ENCODE data around the gene NFIX. TPM values are rescaled to one million over a fixed set of nuclear protein-coding genes. Genes with fewer than 3 reads are reported as not detected.

Gene NFIX
- total RNA-seq, 8 experiments from 2014 or later = under 0.01 to 72.3 (median 6.4) TPM

DNA sequence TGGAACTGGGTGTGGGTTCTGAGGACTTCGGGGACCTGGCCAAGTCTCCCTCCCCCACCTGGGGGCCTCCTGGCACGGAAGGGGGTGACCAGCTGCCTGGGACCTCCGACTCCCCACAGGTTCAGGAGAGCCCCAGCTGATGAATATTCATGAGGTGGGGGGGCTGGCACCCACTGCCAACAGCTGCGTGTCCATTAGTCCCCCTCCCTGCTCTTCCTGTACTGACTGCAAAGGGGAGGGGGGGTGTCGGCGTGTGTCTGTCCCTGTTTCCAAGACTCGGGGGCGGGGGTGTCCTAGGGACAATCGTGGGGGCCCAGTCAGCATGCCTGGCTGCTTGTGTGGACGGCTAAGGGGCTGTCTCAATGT lies 10.6 kb upstream of the NFIX start:
- peak in 6 of 8 experiments; percentile 3 to 19 (median 16) for ATAC-seq (replicated peaks in 6 of 8)
- H3K4me1 ChIP-seq (replicated peaks in 1 of 2) = peaks cover 7 to 19% of the 10 kb centered on the region in 2 donors
- in situ Hi-C loops (cut with MboI; ENCODE audit: low pct_unique_long_range_greater_than_20kb in 2 of 9, low sequenced_read_pairs in 9 of 9, unreplicated experiment in 9 of 9) = loop anchor here (10.0 to 25.0 kb wide), 4 partner anchors 103 to 603 kb away; no protein-coding TSS in a partner anchor
- 18% methylated on average over 2 of the region's 10 CpGs; no CpG with 5 or more reads in 9 of the 10 experiments for WGBS, 10 experiments
- no peak overlapping the region for H3K27ac ChIP-seq
- H3K4me3 ChIP-seq = no peak overlapping the region

DNA sequence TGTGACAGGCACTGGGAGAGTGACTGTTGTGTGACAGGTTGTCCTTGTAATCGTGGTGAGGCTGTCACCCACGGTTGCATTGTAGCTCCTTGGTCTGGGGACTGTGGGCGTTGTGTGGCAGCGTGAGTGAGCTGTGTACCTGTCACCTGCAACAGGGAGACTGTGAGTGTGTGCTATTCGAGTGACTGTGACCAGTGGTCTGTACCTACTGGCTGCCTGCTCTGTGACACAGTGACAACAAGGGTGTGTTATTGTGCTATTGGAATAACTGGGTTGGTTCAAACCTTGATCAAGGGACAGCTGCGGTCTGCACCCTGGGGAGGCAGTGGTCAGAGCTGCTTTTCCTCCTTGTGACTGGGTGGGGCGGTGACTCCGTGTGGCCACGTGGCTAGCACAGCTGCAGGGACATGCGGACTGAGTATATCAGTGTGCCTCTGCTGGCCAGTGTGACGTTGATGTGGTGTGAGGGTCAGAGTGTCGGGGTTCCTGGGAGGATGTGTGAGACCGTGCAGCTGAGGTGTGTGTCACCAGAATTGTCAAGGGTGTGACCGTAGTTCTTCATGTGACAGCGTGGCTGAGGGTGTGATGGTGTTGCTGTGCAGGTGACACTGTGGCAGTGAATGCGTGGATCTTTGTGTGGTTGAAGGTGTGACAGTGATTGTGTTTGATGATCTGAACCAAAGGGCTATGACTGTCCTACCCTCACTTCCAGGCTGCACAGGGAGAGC lies 10.1 kb upstream of the NFIX start:
- Histone ChIP-seq H3K27ac (peak overlapping the region in 1 of 2 donors; percentile 13), H3K4me3 (no peak overlapping the region), H3K4me1 (replicated peaks in 1 of 2) (peaks cover 7 to 19% of the 10 kb centered on the region in 2 donors)
- in situ Hi-C loops (cut with MboI; ENCODE audit: low pct_unique_long_range_greater_than_20kb in 2 of 9, low sequenced_read_pairs in 9 of 9, unreplicated experiment in 9 of 9) = loop anchor here (10.0 to 25.0 kb wide), 4 partner anchors 102 to 602 kb away; no protein-coding TSS in a partner anchor
- 10 to 41% (median 20%) methylated on average over 2 to 14 of the region's 16 CpGs; no CpG with 5 or more reads in 5 of the 10 experiments for WGBS, 10 experiments
- peak; percentile 49 to 88 (median 86) for ATAC-seq (replicated peaks in 6 of 8)

DNA sequence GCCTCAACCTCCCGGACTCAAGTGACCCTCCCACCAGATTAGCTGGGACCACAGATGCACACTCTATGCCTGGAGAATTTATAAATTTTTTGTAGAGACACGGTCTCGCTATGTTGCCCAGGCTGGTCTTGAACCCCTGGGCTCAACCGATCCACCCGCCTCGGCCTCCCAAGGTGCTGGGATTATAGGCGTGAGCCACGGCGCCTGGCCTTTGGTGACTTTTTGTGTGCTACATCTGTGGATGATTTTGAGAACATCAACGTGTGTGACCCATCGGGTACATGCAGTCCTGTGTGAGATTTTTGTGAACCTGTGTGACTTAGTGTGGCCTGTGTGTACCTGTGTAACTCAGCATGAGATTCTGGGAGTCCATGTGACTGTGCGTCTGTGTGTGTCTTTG lies 8.5 kb upstream of the NFIX start:
- WGBS, 10 experiments = 40 to 100% (median 84%) methylated on average over 1 to 4 of the region's 12 CpGs; no CpG with 5 or more reads in 4 of the 10 experiments
- peaks cover 7 to 19% of the 10 kb centered on the region in 2 donors for H3K4me1 ChIP-seq (replicated peaks in 1 of 2)
- in situ Hi-C loops (cut with MboI; ENCODE audit: low pct_unique_long_range_greater_than_20kb in 2 of 9, low sequenced_read_pairs in 9 of 9, unreplicated experiment in 9 of 9) = loop anchor here (10.0 to 25.0 kb wide), 4 partner anchors 101 to 601 kb away; no protein-coding TSS in a partner anchor
- no peak overlapping the region for H3K27ac ChIP-seq
- H3K4me3 ChIP-seq = no peak overlapping the region
- ATAC-seq (replicated peaks in 6 of 8) = no peak

DNA sequence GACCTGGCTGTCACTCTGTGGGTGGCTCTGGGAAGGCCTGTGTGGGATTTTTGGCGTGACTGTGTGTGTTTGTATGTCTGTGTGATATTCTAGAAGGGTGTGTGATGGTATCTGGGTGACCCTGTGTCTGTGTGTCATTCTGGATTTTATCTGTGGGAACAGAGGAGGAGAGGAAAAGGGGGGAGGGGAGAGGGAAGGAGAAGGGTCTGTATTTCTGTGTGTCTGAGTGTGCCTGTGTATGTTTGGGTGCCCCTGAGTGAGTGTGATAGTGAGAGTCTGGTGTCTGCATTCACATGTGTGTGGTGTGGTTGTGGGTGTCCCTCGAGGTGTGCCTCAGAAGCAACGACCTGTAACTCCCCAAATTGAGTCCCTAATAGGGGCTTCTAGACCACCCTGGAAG lies 8.1 kb upstream of the NFIX start:
- in situ Hi-C loops (cut with MboI; ENCODE audit: low pct_unique_long_range_greater_than_20kb in 2 of 9, low sequenced_read_pairs in 9 of 9, unreplicated experiment in 9 of 9) = loop anchor here (10.0 to 25.0 kb wide), 4 partner anchors 100 to 600 kb away; no protein-coding TSS in a partner anchor
- no peak overlapping the region for H3K27ac ChIP-seq

DNA sequence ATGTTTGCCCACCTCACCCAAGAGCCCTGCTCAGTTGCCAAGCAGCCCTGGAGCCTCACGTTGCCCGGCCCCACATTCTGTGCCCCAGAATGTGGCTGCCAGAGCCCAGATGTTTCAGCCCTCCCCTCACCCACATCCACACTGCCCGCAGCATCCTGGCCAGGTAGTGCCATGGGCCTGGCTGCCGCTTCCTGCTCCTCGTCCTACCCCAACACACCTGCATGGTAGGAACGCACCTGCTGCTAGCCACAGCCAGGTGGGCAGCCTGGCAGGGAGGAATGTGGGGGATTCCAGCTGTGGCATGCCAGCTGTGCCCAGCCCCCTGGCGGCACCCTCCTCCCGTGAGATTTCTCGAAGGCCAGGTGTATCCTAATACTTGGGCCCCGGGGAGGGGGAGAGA lies 7.5 kb upstream of the NFIX start:
- H3K27ac ChIP-seq = no peak overlapping the region
- peaks cover 7 to 19% of the 10 kb centered on the region in 2 donors for H3K4me1 ChIP-seq (replicated peaks in 1 of 2)
- no peak for ATAC-seq (replicated peaks in 6 of 8)
- H3K4me3 ChIP-seq = no peak overlapping the region
- in situ Hi-C loops (cut with MboI; ENCODE audit: low pct_unique_long_range_greater_than_20kb in 2 of 9, low sequenced_read_pairs in 9 of 9, unreplicated experiment in 9 of 9) = loop anchor here (10.0 to 25.0 kb wide), 4 partner anchors 100 to 600 kb away; no protein-coding TSS in a partner anchor
- WGBS, 10 experiments = 41 to 67% methylated on average over 3 to 6 of the region's 10 CpGs; no CpG with 5 or more reads in 8 of the 10 experiments

More for the DNA sequence above, 8.1 kb upstream of the NFIX start:
- peaks cover 7 to 19% of the 10 kb centered on the region in 2 donors for H3K4me1 ChIP-seq (replicated peaks in 1 of 2)
- 40 to 80% (median 70%) methylated on average over 1 to 2 of the region's 3 CpGs; no CpG with 5 or more reads in 6 of the 10 experiments for WGBS, 10 experiments
- no peak for ATAC-seq (replicated peaks in 6 of 8)
- no peak overlapping the region for H3K4me3 ChIP-seq

DNA sequence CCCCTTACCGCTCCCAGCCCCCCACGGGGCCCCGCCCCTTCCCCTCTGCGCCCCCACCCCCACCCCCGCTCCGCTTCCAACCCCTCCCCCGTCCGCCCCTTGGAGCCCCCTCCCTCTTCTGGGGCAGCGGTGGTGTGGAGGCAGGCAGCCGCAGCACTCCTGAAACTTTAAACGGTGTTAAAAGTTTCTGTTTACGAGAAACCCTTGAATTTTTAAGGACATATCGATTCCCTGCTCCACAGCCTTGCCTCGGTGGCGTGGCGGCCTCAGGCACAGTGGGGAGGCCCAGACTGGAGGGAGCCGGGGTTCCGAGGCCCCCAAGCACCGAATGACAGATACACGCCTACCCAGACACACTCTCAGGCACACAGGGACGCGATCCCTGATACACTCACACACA lies 4.8 kb upstream of the NFIX start:
- ATAC-seq (replicated peaks in 6 of 8) = no peak
- H3K4me3 ChIP-seq = no peak overlapping the region
- peaks cover 0 to 4% of the 10 kb centered on the region in 2 donors for H3K4me1 ChIP-seq (replicated peaks in 1 of 2)
- 0 to 84% (median 34%) methylated on average over 1 to 5 of the region's 22 CpGs; no CpG with 5 or more reads in 6 of the 10 experiments for WGBS, 10 experiments
- H3K27ac ChIP-seq = no peak overlapping the region
- in situ Hi-C loops (cut with MboI; ENCODE audit: low pct_unique_long_range_greater_than_20kb in 2 of 9, low sequenced_read_pairs in 9 of 9, unreplicated experiment in 9 of 9) = loop anchor here in 4 of 9 experiments (25.0 kb wide), 3 partner anchors 97 to 597 kb away; no protein-coding TSS in a partner anchor

DNA sequence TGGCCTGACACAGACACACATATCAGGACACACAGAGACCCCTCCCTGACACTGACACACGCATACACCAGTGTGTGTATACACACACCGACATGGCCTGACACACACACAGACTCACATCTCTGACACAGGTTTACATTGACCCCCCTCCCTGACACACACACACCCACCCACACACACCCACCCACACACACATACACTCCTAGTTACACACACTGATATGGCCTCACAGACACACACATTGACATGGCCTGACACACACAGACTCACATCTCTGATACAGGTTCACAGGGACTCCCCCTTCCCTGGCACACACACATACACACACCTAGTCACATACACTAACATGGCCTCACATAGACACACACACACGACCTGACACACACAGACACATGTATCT lies 4.4 kb upstream of the NFIX start:
- H3K4me3 ChIP-seq = no peak overlapping the region
- WGBS, 10 experiments = 0% methylated on average over 1 of the region's 3 CpGs; no CpG with 5 or more reads in 9 of the 10 experiments
- H3K4me1 ChIP-seq (replicated peaks in 1 of 2) = peaks cover 0 to under 1% of the 10 kb centered on the region in 2 donors
- in situ Hi-C loops (cut with MboI; ENCODE audit: low pct_unique_long_range_greater_than_20kb in 2 of 9, low sequenced_read_pairs in 9 of 9, unreplicated experiment in 9 of 9) = loop anchor here in 4 of 9 experiments (25.0 kb wide), 3 partner anchors 96 to 596 kb away; no protein-coding TSS in a partner anchor
- ATAC-seq (replicated peaks in 6 of 8) = no peak
- H3K27ac ChIP-seq = no peak overlapping the region

DNA sequence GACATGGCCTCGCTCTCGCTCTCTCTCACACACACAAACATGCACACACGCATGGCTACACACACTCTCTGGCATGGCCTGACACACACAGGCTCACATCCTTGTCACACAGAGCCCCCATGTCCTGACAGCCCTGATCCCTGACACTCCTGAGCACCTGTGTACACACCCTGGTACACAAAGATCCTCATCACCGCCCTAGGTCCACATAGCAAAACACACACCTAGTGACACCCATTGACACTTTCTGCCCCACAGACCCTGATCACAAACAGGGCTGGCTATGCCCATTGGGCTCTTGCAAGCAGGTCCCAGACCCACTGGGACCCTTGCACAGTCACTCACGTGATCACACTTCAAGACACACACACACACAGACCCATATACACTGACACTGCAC lies 4.0 kb upstream of the NFIX start:
- WGBS, 10 experiments = 29 to 100% (median 83%) methylated on average over 1 to 4 of the region's 5 CpGs; no CpG with 5 or more reads in 4 of the 10 experiments
- Histone ChIP-seq H3K4me3 (no peak overlapping the region), H3K27ac (no peak overlapping the region), H3K4me1 (replicated peaks in 1 of 2) (peaks cover 0 to 4% of the 10 kb centered on the region in 2 donors)
- no peak for ATAC-seq (replicated peaks in 6 of 8)
- in situ Hi-C loops (cut with MboI; ENCODE audit: low pct_unique_long_range_greater_than_20kb in 2 of 9, low sequenced_read_pairs in 9 of 9, unreplicated experiment in 9 of 9) = loop anchor here in 4 of 9 experiments (25.0 kb wide), 3 partner anchors 96 to 596 kb away; no protein-coding TSS in a partner anchor

DNA sequence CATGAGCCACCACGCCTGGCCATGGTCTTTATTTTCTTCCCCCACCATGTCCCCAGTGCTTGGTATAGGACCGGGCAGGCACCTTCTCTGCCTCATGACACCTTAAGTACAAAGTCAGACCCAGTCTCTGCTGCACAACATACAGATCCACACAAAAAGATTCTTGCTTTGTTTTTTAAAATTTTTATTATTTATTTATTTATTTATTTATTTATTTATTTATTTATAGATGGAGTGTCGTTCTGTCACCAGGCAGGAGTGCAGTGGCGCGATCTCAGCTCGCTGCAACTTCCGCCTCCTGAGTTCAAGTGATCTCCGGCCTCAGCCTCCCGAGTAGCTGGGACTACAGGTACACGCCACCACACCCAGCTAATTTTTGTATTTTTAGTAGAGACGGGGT lies 2.5 kb upstream of the NFIX start:
- Histone ChIP-seq H3K4me1 (replicated peaks in 1 of 2) (peaks cover 0 to 4% of the 10 kb centered on the region in 2 donors), H3K27ac (no peak overlapping the region), H3K4me3 (no peak overlapping the region)
- no peak for ATAC-seq (replicated peaks in 6 of 8)
- in situ Hi-C loops (cut with MboI; ENCODE audit: low pct_unique_long_range_greater_than_20kb in 2 of 9, low sequenced_read_pairs in 9 of 9, unreplicated experiment in 9 of 9) = loop anchor here in 4 of 9 experiments (25.0 kb wide), 3 partner anchors 95 to 595 kb away; no protein-coding TSS in a partner anchor
- WGBS, 10 experiments = 54 to 95% (median 83%) methylated on average over 1 to 11 of the region's 11 CpGs; no CpG with 5 or more reads in 1 of the 10 experiments

DNA sequence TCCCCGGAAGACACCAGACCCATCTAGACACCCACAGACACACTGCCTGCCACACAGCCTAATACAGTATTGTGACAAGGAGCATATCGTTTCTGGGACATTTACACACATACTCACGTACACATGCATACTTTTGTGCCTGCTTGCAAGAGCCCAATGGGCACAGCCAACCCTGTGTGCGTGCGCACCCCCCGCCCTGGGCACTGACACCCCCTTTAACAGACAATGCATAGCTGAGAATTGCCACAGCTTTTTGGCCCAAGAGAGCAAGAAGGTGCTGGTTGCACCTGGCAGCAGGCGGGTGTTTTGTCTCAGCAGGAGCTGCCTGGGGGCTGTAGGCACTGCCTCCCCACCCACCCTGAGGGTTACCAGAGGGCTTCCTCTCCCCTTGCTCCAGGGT lies 1.7 kb upstream of the NFIX start:
- in situ Hi-C loops (cut with MboI; ENCODE audit: low pct_unique_long_range_greater_than_20kb in 2 of 9, low sequenced_read_pairs in 9 of 9, unreplicated experiment in 9 of 9) = loop anchor here in 4 of 9 experiments (25.0 kb wide), 3 partner anchors 94 to 594 kb away; no protein-coding TSS in a partner anchor
- Histone ChIP-seq H3K27ac (no peak overlapping the region), H3K4me3 (no peak overlapping the region), H3K4me1 (replicated peaks in 1 of 2) (peaks cover 0 to 4% of the 10 kb centered on the region in 2 donors)
- WGBS, 10 experiments = 0 to 100% (median 40%) methylated on average over 1 to 3 of the region's 7 CpGs; no CpG with 5 or more reads in 7 of the 10 experiments
- ATAC-seq (replicated peaks in 6 of 8) = no peak

DNA sequence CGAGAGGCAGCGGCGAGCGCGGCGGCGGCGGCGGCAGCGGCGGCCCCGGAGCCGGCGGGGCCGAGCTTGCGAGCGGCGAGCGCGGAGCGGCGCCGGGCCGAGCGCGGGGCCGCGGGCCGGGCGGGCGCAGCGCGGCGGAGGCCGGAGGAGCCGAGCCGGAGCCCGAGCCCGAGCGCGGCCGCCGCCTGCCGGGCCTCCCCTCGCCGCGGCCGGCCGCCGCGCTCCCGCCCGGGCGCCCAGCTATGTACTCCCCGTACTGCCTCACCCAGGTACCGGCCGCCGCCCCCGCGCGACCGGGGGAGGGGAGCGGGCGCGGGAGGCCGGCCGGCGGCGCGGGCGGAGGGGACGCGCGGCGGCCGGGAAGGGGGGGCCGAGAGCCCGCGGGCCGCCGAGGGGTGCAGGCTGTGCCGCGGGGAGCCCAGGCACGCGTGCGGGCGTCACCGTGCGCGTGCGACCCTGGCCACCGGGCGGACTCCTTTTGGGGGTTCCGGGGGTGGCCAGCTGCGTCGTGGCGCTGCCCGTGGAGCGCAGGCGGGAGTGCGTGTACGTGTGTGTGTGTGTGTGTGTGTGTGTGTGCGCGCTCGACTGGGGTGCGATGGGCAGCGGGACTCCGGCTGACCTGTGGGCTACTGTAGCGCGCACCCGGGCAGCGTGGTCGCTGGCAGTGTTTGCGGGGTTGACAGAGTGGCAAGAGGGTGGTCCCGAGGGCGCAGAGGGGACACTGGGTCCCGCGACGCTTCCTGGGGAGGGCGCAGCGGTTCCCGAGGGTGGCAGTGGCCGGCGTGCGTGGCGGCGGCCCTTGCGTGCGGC lies 526 bp downstream of the NFIX start:
- ATAC-seq (replicated peaks in 6 of 8) = peak; percentile 27 to 66 (median 50)
- 0 to 10% (median 0%) methylated on average over 1 to 5 of the region's 129 CpGs; no CpG with 5 or more reads in 7 of the 10 experiments for WGBS, 10 experiments
- Histone ChIP-seq H3K4me3 (peak overlapping the region; percentile 28 to 53 (median 37)), H3K27ac (no peak overlapping the region), H3K4me1 (replicated peaks in 1 of 2) (peaks cover 0 to 4% of the 10 kb centered on the region in 2 donors)
- in situ Hi-C loops (cut with MboI; ENCODE audit: low pct_unique_long_range_greater_than_20kb in 2 of 9, low sequenced_read_pairs in 9 of 9, unreplicated experiment in 9 of 9) = loop anchor here in 4 of 9 experiments (25.0 kb wide), 3 partner anchors 92 to 592 kb away; no protein-coding TSS in a partner anchor

DNA sequence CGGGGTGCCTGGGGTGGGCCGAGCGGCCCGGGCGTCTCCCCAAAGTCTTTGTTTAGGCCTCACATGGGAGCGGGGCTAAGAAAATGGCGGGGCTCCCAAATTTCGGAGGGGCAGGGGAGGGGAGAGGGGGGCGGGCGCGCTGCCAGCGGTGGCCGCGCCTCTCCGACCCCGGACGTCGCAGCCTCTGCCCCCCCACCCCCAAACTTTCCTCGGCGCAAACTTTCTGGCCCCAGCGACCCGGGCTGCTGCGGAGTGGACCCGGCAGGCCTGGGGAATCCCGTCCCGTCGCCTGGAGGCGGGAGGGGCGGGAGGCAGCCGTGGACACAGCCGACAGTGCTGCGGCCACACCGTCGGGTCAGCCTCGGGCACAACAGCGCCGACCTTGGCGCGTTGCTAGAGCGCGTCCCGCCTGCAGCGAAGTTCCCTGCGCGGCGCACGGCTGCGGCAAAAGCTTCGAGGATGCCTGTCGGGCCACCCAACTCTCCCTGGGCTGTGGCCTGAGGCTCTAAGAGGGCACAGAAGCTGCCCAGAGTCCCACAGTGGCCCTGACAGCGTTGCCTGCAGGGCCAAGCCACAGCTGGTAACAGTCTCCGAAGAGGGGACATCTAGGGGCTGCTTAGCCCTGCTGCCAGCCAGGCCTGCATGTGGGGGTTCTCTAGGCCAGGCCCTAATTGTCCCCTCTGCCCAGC lies 1.3 kb downstream of the NFIX start:
- in situ Hi-C loops (cut with MboI; ENCODE audit: low pct_unique_long_range_greater_than_20kb in 2 of 9, low sequenced_read_pairs in 9 of 9, unreplicated experiment in 9 of 9) = loop anchor here in 4 of 9 experiments (25.0 kb wide), 3 partner anchors 91 to 591 kb away; no protein-coding TSS in a partner anchor
- H3K4me3 ChIP-seq = peak overlapping the region in 2 of 5 donors; percentile 36 to 53
- H3K4me1 ChIP-seq (replicated peaks in 1 of 2) = peaks cover 0 to 4% of the 10 kb centered on the region in 2 donors
- no peak overlapping the region for H3K27ac ChIP-seq
- peak in 3 of 8 experiments; percentile 55 to 61 (median 58) for ATAC-seq (replicated peaks in 6 of 8)
- WGBS, 10 experiments = 0 to 30% methylated on average over 2 of the region's 52 CpGs; no CpG with 5 or more reads in 8 of the 10 experiments

Data from motor neuron (in vitro differentiated cells).